Measurements from ENCODE around the gene TEX2. TPM values are rescaled to one million over a fixed set of nuclear protein-coding genes. Genes with fewer than 3 reads are reported as not detected.

TEX2 gene
- total RNA-seq, 4 donors from 2014 or later: 12.3 to 137 (median 30.3) TPM

- TF ChIP-seq POLR2AphosphoS5 (IDR thresholded peaks at IDR 0.05) (peak in 2 of 3 donors; percentile 12 to 42), POLR2A (IDR thresholded peaks at IDR 0.05) (no peak)
- no peak for DNase-seq
- H3K4me3 ChIP-seq: no peak overlapping the region
- no peaks in the 10 kb centered on the region for H3K27me3 ChIP-seq
- H3K27ac ChIP-seq: peak overlapping the region; percentile 38 to 52 (median 43)
- no peaks in the 10 kb centered on the region for H3K36me3 ChIP-seq
- intact Hi-C loops (cut with DNase I; ENCODE audit: low total_unique reads): no loop called here
- in situ Hi-C loops (cut with MboI; ENCODE audit: low pct_ligation_motif_present in 1 of 4, low pct_unique_long_range_greater_than_20kb in 1 of 4, low sequenced_read_pairs in 3 of 4): no loop called here
- H3K4me1 ChIP-seq: peaks cover 0 to 7% (median 5%) of the 10 kb centered on the region in 4 donors
- 94% methylated on average over 1 of the region's 1 CpG; no CpG with 5 or more reads in 1 of the 2 donors for WGBS, 2 donors (ENCODE audit: low coverage in 1 of 2)
- no peaks in the 10 kb centered on the region for H3K9me3 ChIP-seq
Measured at GRCh38 chr17:64230791-64231408, 32.2 kb downstream of the TEX2 start.

- Histone ChIP-seq H3K27ac (peak overlapping the region; percentile 32 to 49 (median 43)), H3K4me1 (peaks cover 0 to 7% (median 5%) of the 10 kb centered on the region in 4 donors), H3K9me3 (no peaks in the 10 kb centered on the region), H3K4me3 (no peak overlapping the region), H3K36me3 (no peaks in the 10 kb centered on the region), H3K27me3 (no peaks in the 10 kb centered on the region)
- 80 to 100% methylated on average over 2 to 8 of the region's 8 CpGs for WGBS, 2 donors (ENCODE audit: low coverage in 1 of 2)
- no peak for DNase-seq
- TF ChIP-seq POLR2A (IDR thresholded peaks at IDR 0.05) (no peak), EP300 (IDR thresholded peaks at IDR 0.05; ENCODE audit: low read depth) (no peak), POLR2AphosphoS5 (IDR thresholded peaks at IDR 0.05) (no peak), CTCF (IDR thresholded peaks at IDR 0.05) (no peak)
- in situ Hi-C loops (cut with MboI; ENCODE audit: low pct_ligation_motif_present in 1 of 4, low pct_unique_long_range_greater_than_20kb in 1 of 4, low sequenced_read_pairs in 3 of 4): no loop called here
- intact Hi-C loops (cut with DNase I; ENCODE audit: low total_unique reads): no loop called here
Measured at GRCh38 chr17:64229815-64230728, 33.0 kb downstream of the TEX2 start.

GRCh38 chr17:64226132-64226531 lies 36.9 kb downstream of the TEX2 start:
- intact Hi-C loops (cut with DNase I; ENCODE audit: low total_unique reads): no loop called here
- no peaks in the 10 kb centered on the region for H3K9me3 ChIP-seq
- TF ChIP-seq POLR2A (IDR thresholded peaks at IDR 0.05) (no peak), EP300 (IDR thresholded peaks at IDR 0.05; ENCODE audit: low read depth) (no peak)
- H3K27ac ChIP-seq: no peak overlapping the region
- H3K27me3 ChIP-seq: no peaks in the 10 kb centered on the region
- no peak overlapping the region for H3K4me3 ChIP-seq
- in situ Hi-C loops (cut with MboI; ENCODE audit: low pct_ligation_motif_present in 1 of 4, low pct_unique_long_range_greater_than_20kb in 1 of 4, low sequenced_read_pairs in 3 of 4): no loop called here
- DNase-seq: no peak
- H3K36me3 ChIP-seq: no peaks in the 10 kb centered on the region
- H3K4me1 ChIP-seq: peaks cover 0 to 12% (median 2%) of the 10 kb centered on the region in 4 donors
- WGBS, 2 donors (ENCODE audit: low coverage in 1 of 2): 100% methylated on average over 1 of the region's 1 CpG

- no peak overlapping the region for H3K4me3 ChIP-seq
- H3K27me3 ChIP-seq: no peaks in the 10 kb centered on the region
- H3K4me1 ChIP-seq: peaks cover 0 to 9% (median 0%) of the 10 kb centered on the region in 4 donors
- TF ChIP-seq CTCF (IDR thresholded peaks at IDR 0.05) (no peak), POLR2AphosphoS5 (IDR thresholded peaks at IDR 0.05) (no peak), EP300 (IDR thresholded peaks at IDR 0.05; ENCODE audit: low read depth) (no peak)
- DNase-seq: no peak
- H3K36me3 ChIP-seq: no peaks in the 10 kb centered on the region
- no peaks in the 10 kb centered on the region for H3K9me3 ChIP-seq
- H3K27ac ChIP-seq: no peak overlapping the region
- intact Hi-C loops (cut with DNase I; ENCODE audit: low total_unique reads) (no loop called here), in situ Hi-C loops (cut with MboI; ENCODE audit: low pct_ligation_motif_present in 1 of 4, low pct_unique_long_range_greater_than_20kb in 1 of 4, low sequenced_read_pairs in 3 of 4) (no loop called here)
- WGBS, 2 donors (ENCODE audit: low coverage in 1 of 2): 98 to 100% methylated on average over 2 to 3 of the region's 3 CpGs
Measured at GRCh38 chr17:64225410-64225809, 37.6 kb downstream of the TEX2 start.

Data from transverse colon (tissue), 4 donors.